Astrocyte of the hippocampus (primary cell): ENCODE data around the gene SECTM1.
A peak's percentile ranks its signal among the peaks of the same experiment; 100 is the strongest.

Experiments
- DNase-seq: peaks from one replicate; pipeline ENCODE4 v3.0.0; 2011; ENCODE audit warnings: low read depth, low spot score

The SECTM1 gene

DNA sequence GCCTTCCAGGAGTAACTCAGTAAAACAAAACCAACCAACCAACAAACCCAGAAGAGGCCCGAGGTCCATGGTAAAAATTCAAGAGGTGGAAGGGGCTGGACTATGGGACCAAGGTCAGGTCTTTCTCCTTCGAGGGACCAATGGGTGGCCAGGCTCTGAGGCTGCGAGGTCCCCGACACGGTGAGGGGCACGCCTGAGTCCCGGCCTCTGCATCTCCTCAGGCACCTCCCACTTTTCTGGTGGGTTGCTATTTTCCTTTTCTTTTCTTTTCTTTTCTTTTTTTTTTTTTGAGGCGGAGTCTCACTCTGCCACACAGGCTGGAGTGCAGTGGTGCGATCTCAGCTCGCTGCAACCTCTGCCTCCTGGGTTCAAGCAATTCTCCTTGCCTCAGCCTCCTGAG is 34.1 kb downstream of the SECTM1 start:
- no peak for DNase-seq

DNA sequence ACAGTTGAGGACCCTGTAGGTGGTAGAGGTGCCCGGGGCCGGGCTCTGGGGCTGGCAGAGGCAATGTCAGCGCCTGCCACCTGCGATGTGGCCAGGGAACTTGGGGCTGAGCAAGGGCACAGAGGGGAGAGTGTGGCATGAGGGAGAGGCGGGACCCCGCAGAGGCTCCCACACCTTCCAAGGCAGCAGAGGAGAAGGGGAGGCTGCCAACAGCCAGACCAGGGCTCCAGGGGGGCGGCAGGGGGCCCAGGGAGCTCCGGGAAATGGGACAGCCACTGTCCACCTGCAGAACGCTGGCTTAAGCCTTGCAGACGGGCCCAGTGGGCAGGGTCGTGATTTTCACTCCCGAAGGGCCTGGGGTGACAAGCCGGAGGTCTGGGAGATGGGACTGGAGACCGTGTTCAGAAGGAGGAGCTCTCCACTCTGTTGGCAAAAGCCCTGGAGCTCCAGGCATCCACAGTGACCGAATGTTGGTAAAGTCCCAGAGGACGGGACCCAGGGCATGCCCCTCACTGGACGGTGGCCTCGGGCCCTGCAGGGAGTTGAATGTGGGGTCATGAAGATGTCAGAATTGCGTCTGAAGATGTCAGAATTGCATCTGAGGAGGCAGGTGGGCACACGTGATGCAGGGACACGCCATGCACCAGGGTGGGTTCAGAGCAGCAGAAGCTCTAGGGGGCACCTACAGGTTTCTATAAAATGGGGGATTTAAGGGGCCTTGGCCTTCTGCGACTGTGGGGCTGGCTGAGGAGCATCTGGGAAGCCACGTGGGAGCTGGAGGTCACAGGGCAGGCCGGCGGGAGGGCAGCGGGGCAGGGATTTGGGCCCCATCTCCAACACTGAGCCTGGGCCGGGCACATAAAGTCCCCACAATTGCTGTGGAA is 34.8 kb downstream of the SECTM1 start:
- no peak for DNase-seq

DNA sequence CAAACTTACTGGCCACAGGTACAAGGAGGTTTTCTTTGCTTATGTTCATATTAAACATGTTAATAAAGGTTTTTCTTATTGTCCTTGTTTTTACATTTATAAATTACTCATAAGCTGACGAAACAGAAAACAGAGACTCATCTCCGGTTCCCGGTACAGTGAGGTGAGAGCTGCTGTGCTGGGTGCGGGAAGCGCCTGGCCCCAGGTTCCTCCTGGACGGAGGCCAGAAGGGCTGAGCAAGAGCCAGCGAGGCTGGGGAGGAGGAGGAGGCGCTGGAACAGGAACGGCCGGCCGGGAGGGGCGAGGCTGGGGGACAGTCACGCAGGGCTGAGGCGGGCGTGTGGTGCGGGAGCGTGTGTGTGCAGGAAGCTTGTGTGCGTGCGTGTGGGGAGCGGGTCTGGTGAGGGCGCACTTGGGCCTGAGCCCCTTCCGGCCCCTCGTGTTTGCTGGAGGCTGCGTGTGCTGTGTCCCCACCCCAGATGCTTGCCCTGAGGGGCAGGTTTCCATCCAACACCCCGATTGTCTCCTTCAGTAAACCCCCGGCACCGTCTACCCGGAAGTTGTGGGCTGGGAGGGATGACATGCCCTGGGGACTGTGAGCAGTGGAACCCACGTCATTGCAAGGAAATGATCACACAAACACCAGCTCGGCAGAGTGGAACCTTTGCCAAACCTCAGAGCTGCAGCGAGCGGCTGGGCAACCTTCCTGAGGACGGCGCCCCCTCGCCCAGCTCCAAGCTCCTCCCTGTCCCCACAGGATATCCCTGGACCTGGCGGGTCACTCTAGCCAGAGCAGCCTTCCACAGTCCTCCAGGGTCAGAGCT is 35.6 kb downstream of the SECTM1 start:
- peak; percentile 96 for DNase-seq

DNA sequence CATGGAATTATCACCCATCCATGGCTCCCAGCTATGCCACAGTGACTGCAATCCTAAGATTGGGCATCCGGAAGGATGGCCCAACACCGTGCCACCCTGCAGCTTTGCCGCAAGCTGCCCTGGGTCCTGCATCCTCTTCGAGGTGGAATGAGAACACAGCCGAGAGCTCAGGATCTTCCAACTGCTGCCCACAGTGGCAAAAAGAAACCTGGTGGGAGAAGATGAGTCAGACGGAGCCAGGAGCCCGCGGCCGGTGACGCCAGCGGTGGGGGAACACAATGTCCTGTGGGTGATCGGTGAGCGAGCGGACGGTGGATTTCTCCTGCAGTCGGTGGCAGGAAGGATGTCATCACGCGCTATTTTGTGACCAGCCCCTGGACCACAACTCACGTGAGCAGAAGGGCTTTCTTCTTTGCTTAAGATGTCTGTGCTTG is 36.3 kb downstream of the SECTM1 start:
- peak; percentile 92 for DNase-seq

DNA sequence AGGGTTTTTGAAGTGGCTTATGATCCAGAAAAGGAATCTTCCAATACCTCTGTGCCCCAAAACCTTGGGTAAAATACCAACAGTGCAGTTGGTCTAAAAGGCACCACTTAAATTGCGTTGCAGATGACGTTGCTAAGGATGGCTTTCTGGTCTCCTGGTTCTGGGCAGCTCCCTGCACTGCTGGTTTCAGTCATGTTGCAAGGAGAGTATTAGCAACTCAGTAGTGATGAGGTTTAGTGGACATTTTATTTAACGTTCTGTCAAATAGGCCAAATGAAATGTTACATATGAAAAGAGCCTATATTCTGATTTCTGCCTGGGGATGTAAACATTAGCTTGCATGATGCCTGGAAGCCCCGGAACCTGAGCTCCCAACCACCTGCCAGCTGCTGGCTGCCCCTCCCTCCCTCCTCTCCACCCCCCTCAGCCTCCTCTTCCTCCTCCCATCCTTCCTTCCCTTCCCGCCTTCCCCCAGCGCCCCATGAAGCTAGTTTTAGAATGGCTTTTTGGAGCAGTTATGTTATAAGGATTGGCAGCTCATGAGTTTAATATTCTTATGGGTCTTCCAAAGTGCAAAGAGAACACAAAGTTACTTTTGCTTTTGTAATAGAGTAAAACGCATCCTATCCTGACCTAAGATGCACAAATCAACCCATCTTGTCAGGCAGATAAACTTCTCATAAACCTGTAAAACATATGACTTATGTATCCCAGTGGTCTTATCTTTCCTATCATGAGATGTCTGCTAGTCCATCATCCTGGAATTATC is 36.9 kb downstream of the SECTM1 start:
- no peak for DNase-seq

DNA sequence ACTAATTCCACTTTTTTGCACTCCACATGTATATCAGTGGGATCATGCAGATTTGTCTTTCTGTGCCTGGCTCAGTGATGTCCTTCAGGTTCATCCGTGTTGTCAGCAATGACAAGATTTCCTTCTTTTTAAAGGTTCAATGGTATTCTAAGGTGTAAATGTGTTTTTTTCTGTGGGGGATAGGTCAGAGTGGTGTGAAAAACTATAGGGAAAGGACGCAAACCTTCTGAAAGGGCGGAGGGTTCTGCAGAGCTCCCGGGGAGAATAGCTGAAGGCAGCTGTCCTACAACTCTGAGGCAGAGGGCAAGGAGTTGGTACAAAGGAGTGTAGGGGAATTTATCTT is 38.1 kb downstream of the SECTM1 start:
- DNase-seq, result no peak

DNA sequence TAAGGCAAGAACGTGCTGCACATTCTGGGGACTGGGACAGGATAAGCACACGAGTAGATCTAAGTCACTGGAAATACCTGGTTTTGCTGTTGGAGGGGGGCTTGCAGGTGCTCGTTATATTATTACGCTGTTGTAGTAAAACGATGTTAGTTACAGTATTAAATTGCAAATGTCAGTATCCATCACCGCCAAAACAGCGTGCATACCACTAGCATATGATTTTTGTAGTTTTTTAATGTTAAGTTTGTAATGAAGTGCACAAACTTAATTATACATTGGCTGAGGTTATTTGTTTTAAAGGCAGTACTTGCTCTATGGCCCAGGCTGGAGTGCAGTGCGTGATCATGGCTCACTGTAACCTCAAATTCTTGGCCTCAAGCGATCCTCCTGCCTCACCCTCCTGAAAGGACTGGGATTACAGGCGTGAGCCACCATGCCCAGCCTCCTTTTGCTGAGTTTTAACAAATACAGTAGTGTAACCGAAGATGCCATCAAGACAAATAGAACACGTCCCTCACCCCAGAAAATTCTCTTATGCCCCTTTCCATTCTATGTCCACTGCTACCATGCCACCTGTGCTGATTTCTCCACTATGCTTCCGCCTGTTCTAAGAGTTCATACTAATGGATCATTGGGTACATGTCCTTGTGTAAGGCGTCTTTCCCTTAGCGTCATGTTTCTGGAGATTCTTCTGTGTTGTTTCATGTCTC is 39.3 kb downstream of the SECTM1 start:
- no peak for DNase-seq

DNA sequence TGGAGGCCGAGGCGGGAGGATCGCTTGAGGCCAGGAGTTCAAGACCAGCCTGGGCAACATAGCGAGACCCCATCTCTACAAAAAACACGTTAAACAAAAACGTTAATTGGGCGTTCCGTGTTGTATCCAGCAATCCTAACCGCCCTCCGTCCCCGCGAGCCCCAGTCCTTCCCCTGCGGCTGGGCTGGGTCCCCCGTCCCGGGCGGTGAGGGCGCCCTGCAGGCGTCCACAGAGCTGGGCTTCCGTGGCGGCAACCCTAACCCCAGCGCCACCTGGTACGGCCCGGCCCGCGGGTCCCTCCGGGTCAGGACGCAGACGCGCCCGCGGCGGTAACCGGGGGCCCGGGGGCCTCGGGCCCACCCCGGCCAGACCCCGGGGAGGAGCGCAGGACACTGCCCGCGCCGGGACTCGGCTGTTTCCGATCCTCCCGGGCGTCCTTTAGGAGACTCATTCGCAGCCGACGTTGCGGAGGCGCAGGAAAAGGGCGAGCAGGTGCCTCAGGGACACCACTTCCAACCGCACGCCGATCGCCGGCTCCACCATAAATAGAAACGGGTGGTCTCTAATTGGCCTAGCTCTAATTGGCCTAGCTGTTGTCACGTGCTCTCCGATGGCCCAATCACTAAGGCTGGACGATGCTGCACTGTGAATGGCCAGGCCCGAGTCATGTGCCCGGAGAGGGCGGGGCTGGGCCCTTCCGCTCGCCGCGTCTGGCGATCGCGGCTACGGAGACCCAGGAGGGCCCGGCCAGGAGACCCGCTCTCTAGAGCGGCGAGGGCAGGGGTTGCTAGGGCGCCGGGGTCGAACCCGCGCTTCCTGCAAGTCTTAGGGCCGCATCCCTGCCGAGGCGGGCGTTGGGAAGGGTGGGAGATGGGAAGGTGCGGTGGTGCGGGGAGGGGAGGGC is 41.1 kb downstream of the SECTM1 start:
- peak; percentile 99 for DNase-seq

DNA sequence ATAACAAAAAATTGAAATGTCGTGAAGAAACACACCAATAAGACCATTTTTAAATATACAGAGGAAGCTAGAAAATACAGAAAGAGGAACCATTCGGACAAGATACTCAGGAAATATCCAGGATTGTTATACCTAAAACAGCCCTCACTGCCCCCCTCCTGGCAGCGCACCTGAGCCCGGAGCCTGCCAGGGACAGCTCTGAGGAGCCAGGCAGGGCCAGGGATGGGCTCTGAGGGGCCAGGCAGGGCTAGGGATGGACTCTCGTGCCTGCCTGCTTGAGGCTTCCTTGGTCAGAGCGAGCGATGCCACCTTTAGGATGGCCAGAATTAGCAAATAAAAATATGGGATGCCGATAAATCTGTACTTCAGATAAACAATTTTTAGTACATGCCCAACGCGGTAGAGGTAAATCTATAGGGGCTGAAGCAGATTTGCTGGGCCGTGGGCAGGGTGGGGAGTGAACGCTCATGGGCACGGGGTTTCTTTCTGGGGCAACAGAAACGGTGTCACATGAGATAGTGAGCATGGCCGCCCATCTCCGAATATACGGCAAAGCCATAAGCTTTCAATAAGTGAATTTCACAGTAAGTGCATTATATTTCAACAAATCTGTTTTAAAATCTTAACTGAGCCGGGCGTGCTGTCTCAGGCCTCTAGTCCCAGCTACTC is 41.9 kb downstream of the SECTM1 start:
- DNase-seq, result no peak

DNA sequence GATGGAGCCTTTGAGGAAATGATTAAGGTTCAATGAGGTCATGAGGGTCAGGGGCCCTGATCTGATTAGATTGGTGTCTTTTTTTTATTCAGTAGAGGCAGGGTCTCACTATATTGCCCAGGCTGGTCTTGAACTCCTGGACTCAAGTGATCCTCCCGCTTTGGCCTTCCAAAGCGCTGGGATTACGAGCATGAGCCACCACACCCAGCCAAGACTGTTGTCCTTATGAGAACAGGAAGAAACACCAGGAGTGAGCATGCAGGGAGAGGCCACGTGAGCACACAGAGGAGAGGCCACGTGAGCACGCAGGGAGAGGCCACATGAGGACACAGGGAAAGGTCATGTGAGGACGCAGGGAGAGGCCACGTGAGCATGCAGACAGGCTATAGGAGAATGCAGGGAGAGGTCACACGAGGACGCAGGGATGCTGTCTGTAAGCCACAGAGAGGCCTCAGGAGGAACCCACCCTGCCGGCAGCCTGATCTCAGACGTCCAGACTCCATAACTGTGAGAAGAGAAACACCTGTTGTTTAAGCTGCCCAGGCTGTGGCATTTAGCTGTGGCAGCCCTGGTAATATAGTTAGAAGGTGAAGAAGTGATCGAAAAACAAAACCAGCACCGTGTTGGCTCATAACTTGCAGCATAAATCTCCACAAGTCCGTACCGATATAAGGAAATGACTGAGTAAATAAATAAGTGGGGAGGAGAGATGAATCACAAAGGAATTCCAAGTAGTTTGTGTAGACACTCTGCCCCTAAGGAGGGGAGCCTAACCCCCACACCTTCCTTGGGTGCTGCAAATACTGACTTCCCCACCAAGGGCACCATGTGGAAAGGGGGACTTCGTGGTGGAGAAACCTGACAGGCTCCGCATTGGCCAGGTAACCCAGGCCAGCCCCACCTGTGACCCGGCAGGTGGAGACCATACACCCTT is 45.4 kb downstream of the SECTM1 start:
- no peak for DNase-seq

DNA sequence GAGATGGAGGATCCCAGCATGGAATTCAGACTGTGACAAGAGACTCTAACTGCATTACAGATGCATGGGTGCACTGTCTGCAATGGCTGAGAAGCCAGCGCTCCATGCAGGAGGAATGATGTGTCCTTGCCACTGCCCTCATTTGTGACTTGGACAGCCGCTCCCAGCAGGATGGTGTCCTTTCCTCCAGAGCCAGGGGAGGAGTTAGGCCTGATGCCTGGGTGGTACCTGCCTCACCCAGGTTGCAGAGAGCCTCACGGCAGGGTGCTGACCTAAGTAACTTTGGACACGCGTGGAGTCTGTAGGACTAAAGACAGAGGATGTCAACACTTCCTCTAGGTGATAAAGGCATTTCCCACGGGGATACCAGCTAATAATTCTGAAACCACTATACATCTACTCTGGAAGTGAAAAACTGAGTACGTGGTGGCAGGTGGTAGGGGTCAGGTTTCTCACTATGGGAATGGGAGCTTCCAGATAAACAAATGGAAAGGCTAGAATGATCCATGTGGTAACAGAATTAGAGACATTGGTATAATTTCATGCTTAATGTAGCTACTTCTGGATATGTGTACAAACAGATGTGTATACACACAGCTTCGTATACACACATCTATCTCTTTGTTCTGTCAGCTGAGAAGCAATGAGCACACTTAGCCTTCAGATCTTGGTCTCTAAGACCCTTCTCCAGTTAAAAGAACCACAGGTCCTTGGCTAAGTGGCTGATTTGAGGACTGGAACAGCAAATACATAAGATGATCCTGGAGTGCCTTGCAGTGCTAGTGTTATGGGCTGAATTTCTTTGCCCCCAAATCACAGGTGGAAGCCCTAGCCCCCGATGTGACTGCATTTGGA is 46.3 kb downstream of the SECTM1 start:
- no peak for DNase-seq

DNA sequence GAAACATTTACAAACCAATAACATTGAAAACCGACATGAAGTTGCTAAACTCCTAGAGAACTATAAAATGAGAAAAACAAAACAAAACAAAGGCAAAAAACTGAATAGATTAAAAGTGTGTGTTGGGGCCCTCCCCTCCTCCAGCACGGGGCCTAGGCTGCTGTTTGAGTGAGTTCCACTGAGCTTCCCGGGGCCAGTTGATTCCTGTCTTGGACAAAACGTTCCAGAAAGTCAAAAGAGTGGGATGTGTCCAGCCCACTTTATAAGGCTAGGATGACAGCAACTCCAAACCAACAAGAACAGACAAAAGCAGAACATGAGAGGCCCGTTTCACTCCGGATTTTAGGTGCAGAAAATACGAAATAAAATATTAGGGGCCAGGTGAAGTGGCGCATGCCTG is 48.4 kb downstream of the SECTM1 start:
- no peak for DNase-seq

DNA sequence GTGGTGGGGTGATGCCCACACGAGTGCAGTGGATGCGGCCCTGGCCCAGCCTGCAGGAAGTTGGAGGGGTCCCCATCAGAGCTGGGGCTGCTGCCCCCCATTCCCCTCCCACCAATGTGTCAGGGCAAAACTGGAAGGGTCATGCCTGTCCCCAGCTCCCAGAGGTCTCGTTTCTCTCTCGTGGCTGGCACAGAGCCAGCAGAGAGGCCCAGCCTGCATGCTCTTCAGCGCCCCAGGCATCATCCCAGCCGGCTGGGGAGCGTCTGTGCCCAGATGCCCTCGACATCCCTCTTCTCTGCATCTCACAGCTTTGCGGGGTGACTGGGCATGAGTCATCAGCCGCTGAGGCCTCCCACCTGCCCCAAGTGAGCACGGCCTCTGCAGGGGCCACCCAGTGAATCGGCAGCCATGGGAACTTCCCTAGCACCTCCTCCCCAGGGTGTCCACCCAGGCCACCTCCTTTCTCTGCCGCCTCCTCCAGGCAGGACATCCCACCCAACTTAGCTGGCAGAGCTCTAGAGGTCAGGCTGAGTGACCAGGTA is 50.3 kb downstream of the SECTM1 start:
- DNase-seq, result peak; percentile 75

DNA sequence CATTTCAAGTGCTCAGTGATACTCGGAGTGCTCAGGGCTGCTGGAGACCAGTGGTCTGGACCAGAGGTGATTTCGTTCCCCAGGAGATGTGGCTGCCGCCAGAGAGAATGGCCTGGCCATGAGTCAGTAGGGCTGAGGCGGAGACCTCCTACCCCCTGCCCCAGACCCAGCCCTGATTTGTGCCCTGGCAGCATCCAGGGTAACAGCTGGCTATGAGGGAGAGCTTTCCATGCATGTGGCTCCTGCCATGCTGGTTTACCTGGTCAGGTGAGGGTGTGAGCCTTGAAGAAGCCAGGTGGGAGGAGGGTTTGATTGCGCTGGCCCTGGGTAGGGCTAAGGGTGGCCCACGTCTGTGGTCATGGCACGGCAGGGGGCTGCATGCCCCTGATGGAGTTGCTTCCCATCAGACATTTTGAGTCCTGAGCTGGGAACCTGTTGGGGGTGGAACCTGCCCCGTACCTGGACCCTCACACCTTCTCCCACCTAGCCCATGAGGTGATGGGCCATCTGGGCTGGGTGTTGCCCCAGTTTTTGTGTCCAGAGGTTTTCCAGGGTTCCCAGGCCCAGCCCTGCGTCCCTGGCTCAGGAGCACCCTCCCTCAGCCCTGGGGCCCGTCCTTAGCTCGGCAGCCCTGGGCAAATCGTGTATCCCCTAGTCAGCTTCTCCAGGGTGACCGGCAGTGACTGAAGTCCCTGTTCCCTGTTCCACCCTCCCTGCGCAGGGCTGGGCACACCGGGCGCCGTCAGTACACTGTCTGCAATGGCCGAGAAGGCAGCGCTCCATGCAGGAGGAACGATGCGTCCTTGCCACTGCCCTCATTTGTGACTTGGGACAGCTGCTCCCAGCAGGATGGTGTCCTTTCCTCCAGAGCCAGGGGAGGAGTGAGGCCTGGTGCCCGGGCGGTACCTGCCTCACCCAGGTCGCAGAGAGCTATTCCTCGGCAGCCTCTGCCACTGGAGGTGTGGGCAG is 51.0 kb downstream of the SECTM1 start:
- peak; percentile 56 for DNase-seq

DNA sequence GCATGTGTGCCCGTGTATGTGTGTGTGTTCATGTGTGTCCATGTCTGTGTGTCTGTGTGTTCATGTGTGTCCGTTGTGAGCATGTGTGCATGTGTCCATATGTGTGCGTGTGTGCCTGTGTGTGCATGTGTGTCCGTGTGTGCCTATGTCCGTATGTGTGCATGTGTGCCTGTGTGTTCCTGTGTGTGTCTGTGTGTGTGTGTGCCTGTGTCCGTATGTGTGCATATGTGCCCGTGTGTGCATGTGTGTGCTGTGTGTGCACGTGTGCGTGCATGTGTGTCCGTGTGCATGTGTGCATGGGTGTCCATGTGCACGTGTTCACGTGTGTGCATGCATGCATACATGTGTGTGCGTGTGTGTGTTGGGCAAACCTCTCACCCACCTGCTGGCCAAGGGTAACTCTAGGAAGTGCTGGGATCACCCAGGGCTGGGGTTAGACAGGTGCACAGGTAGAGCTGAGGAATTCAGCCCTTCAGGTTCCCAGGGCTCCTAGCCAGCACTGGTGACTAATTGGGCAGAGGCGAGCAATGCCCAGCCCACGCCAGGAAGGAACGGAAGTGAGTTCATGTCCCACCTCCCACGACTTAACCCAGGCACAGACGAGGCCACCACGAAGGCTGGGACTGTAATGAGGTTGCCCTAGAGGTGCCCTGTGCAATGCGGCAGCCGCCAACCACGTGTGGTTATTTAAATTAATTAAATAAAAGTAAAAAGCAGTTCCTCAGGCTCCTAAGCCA is 51.9 kb downstream of the SECTM1 start:
- DNase-seq, result peak; percentile 72

DNA sequence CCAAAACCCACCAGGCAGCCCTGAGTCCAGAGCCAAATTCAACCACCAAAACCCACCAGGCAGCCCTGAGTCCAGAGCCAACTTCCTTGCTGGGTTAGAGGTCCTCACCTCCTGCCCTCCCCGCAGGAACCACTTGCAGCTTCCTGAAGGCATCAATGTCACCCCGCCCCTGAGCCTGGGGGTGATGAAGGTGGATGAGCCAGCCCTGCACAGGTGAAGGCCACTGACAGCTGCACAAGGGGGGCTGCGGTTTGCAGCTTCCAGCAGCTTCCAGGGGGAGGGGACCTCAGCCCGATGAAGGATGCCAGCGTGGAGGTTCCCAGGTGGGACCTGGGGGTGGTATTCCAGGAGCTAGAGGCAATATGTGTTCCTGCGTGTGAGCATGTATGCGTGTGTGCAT is 52.5 kb downstream of the SECTM1 start:
- DNase-seq, result no peak
